Erythroblast (primary cell): ENCODE measurements around the gene CPLX1.

Source experiments
- GATA1 ChIP-seq: IDR thresholded peaks from 2 replicates; pipeline ENCODE4 v1.6.1; 2011; ENCODE audit warnings: low read depth, mild to moderate bottlenecking, control low read depth, low read length, moderate library complexity
- POLR2A ChIP-seq: IDR thresholded peaks from 2 replicates; pipeline ENCODE4 v1.6.1; 2011; ENCODE audit warnings: mild to moderate bottlenecking, low read length

- TF ChIP-seq POLR2A (no peak), GATA1 (no peak)
These were observed 729 bp upstream of the CPLX1 start for GRCh38 chr4:826508-827208.
